ENCODE data around the gene DTL.

The DTL gene

DNA sequence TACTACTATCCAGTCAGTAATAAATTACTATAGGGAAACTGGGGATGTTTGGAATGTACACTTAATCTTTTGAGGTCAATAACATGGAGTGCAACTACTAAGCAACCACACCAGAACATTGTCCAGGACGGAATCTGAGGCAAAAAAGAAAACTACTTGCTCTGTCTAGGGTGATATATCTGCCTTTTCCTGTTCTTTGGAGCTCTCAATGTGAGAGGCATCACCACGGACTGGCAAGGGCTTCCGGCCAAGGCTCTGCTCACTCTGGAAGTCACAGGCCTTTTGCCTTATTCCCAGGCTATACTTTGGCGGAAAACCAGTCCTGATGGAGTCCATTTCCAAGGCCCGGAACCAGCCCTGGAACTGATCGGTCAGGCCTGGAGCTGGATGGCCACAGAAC is 94.2 kb downstream of the DTL start:
- no peak for DNase-seq

DNA sequence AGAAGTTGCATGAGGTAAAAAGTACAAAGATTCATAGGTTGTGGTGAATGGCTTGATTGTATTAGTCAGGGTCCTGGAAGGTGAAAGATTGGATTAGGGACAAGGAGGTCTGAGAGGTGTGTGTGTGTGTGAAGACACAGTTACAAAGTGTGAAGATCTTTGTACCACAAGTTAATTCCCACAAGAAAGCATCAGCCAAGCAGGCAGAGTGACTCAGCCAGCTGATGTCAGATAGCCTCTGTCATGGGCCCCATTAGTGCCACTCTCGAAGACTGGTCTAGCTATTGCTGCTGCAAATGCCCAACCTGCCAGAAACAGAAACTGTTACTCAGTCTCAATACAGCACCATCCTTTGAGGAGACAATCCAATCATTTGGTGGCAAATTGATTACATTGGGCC is 96.5 kb downstream of the DTL start:
- DNase-seq: no peak

DNA sequence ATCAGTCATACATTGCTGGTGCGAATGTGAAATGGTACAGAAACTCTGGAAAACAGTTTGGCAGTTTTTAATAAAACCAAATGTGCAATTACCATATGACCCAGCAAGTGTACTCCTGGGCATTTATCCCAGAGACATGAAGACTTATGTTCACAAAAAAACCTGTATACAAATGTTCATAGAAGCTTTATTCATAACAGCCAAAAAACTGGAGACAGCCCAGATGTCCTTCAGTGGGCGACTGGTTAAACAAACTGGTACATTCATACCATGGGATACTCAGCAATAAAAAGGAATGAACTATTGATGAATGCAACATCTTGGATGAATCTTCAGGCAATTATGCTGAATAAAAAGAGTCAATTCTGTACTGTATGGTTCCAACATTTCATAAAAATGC is 97.8 kb downstream of the DTL start:
- DNase-seq: no peak

DNA sequence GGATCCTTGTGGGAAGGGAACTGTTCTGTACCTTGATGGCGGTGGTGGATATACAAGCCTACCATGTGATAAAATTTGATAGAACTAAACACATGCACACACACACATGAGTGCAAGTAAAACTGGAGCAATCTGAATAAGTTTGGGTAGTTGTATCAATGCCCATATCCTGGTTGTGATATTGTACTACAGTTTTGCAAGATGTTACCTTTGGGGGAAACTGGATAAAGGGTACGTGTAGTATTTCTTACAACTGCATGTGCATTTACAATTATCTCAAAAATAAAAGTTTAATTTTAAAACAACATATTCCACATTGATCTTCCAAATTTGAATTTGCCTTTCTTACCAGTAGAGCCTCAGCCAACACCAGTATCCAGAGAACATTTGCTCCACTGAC is 99.6 kb downstream of the DTL start:
- DNase-seq: no peak

DNA sequence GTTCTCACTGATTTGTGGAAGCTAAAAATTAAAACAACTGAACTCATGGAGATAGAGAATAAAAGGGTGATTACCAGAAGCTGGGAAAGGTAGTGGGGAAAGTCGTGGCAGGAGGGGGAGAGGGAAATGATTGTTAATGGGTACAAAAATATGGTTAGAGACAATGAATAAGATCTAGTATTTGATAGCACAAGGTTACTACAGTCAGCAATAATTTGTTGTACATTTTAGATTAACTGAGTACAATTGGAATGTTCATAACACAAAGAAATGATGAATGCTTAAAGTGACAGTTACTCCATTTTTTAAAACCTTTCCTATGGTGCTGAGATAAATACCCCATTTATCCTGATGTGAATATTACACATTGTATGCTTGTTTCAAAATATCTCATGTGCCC is 102.3 kb downstream of the DTL start:
- DNase-seq: no peak

DNA sequence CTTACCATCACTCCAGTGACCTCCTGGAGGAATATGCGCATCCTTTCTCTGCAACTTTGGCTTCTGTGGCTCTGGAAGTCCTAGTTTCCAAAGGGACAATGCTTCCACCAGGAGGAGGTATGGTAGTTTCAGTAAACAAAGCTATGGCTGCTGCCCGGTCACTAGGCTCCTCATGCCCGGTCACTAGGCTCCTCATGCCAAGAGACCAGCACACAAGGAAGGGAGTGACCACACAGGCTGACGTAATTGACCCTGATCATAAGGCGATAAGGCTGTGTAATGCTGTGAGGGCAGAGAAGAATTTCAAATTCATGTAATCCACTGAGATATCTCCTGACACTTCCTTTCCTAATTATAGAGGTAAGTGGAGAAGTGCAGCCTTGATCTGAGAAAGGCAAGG is 102.9 kb downstream of the DTL start:
- no peak for DNase-seq

DNA sequence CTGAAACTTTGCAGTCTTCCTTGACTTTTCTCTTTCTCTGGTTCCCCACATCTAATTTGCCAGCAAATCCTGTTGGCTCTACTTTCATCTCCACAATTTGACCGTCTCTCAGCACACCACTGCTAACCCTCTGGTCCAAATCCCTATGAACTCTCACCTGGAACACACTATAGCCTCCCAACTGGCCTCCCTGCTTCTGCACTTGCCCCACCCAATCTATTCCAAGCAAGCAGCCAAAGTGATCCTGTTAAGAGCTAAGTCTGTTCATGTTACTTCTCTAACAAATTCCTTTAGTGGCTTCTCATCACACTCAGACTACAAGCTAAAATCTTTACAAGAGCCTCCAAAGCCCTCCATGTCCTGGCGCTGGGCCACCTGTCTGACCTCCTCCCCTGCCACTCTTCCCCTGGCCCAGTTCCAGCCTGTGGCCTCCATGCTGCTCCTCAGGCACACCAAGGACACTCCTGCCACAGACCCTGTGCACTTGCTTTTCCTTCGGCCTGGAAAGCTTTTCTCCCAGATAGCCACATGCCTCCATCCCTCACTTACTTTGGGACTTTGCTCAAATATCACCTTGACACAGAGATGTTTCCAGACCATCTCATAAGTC is 104.1 kb downstream of the DTL start:
- DNase-seq: no peak

DNA sequence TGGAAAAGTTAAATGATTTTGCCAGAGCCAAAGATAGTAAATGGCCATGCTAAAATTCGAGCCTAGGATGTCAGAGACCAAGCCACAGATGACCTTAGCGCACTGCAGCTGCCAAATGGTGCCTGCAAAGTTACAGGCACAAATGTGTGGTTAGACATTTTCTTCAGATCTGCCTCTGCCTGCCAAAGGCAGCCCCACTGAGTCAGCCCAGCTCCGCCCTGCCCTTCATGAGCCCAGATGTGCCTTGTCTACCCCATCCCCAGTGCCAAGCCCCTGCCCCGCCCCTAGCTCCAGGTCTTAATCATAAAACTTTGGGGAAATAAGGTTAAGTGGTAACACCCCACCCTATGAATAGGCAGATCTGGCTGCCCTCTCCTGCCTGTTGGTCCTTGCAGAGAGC is 105.9 kb downstream of the DTL start:
- DNase-seq: no peak

DNA sequence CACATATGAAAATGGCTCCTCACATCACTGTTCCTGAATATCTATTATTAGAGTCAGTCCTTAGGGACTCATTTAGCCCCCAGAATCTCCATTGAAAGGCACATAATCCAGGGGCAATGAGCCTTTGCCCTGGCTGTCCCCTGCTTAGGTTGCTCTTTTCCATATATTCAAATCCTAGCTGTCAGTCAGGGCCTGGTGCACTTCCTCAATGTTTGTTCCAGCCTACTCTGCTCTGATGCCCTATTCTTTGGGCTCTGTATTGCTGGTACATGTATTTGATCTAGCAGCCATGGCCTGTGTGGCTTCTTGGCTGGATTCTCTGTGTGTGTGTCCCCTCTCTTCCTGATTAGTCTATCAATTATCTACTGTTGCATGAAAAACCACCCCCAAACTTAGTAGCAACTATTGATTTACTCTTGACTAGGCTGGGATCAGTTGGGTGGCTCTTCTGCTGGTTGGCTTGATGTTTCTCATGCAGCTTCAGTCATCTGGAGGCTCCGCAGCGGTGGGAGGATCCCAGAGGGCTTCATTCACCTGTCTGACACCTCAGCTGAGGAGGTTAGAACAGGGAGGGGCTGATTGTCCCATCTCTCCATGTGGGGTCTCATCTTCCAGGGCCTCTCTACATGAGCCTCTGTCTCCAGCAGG is 107.5 kb downstream of the DTL start:
- DNase-seq: no peak

DNA sequence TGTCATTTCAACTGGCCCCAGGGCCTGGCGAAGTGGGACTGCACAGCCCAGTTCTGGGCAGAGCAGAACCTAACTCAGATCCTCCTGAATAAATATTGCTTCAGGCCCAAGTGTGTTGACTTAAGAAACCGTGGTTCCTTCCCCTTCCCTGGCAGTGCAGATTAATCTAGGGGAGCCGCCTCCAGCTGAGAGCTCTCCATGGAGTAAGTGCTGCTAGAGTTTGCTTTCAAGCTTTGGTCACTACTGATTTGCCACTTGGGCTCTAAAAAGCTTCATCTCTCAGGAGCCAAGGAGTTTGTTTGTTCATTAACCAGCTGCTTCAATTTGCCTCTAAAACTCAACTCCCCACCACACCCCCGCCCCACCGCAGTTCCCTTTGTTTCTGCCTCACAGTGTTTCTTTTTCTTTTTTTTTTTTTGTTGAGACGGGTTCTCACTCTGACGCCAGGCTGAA is 112.1 kb downstream of the DTL start:
- DNase-seq: no peak

DNA sequence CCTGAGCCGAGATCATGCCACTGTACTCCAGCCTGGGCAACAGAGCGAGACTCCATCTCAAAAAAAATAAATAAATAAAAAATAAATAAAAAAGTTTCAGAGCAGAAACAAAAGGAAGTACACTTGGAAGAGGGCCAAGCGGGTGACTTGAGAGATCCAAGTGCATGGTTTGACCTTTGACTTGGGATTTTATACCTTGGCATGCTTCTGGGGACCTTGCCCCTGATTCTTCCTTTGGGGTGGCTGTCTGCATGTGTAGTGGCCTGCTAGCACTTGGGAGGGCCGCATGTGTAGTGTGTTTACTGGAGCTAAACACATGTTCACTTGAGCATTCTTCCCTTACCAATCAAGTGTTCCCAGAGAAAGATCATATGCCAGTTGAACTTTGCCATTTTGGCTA is 114.0 kb downstream of the DTL start:
- no peak for DNase-seq

DNA sequence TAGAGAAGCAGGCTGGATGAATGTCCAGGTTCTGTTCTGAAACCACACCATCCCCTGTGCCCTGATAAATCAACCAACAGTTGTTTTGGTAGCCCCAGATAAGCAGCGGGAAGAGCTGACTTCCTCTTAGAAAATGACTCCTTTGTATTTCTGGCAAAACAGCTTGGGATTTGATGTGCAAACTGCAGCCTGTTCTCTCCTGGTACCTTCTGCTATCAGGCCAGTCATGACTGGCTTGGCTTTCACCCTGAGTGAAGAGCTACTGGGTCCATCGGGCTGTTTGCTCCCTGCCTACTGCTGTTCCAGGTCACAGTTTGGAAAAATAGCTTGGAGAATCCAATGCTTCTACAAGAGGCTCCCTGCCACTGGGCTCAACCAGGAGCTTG is 116.8 kb downstream of the DTL start:
- no peak for DNase-seq

DNA sequence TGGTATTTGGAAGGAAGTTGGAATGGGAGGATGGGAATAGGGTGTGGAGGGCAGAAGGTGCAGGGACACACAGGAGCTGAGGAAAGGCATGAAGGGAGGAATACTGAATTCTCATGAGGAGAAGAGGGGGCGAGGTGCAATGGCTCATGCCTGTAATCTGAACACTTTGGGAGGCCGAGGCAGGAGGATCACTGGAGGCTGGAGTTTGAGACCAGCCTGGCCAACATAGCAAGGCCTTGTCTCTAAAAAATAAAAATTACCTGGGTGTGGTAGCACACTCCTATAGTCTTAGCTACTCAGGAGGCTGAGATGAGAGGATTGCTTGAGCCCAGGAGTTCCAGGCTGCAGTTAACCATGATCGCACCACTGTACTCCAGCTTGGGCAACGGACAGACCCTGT is 117.3 kb downstream of the DTL start:
- no peak for DNase-seq

DNA sequence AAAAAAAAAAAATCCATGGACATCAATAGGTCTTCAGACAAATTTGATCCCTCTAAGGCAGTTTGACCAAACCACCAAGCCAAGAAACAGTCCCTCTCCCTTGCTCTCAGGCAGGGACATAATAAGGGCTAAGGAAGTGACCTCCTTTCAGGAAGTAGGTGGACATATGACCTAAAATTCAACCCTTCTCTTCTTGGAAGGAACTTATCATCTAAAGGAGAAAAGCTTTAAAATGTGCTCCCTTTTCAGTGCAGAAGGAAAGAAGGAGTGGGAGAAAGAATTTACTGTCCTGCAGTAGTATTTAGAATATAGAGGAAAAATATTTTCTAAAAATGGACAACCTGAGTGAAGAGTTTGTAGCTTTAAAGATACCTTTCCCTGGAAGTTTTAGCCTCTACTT is 118.1 kb downstream of the DTL start:
- DNase-seq: no peak
